Measurements from ENCODE around the gene RDH8. TPM values are rescaled to one million over a fixed set of nuclear protein-coding genes. Genes with fewer than 3 reads are reported as not detected.

RDH8 gene
- total RNA-seq, 1 donor from 2014 or later: not detected

DNA sequence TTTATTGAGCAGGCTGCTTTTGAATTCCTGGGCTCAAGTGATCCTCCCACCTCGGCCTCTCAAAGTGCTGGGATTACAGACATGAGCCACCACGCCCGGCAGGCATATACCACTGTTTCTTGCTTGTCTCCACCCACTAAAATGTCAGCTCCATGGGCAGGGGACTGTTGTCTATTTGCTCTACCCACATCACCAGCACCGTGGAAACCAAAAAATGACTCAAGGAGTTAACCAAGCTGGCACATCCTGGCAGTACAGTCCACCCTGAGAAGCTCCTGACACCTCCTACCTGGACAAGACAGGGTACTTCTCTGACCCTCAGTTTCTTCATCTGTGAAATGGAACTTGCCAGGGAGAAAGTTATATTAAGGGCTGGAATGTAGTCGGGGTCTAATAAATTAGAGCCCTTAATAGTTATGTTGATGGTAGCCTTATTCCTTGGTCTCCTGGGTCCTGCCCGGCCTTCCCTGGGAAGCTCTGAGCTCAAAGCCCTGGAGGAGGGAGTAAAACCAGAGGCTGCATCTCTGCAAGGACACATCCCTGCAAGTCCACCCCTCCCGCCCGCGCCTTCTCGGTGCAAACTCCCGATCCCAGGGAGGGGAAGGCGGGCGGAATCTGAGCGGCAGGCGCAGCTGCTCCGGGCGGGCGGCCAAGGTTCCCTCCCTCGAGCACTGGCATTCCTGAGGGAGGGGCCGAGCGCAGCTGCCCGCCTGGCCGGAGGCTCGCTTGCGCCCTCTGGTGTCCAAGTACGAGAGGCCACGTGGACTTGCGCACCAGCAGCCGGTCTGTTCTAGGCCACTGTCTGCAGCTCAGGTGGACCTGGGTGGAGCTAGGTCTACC is 14.1 kb downstream of the RDH8 start:
- DNase-seq (ENCODE audit: low read depth): no peak
- TF ChIP-seq, protein P1, sequence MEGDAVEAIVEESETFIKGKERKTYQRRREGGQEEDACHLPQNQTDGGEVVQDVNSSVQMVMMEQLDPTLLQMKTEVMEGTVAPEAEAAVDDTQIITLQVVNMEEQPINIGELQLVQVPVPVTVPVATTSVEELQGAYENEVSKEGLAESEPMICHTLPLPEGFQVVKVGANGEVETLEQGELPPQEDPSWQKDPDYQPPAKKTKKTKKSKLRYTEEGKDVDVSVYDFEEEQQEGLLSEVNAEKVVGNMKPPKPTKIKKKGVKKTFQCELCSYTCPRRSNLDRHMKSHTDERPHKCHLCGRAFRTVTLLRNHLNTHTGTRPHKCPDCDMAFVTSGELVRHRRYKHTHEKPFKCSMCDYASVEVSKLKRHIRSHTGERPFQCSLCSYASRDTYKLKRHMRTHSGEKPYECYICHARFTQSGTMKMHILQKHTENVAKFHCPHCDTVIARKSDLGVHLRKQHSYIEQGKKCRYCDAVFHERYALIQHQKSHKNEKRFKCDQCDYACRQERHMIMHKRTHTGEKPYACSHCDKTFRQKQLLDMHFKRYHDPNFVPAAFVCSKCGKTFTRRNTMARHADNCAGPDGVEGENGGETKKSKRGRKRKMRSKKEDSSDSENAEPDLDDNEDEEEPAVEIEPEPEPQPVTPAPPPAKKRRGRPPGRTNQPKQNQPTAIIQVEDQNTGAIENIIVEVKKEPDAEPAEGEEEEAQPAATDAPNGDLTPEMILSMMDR (conservative IDR thresholded peaks at IDR 0.05; ENCODE audit: low read depth, low read length): peak; percentile 86
- H3K4me3 ChIP-seq (ENCODE audit: low read depth, low read length): no peak overlapping the region

DNA sequence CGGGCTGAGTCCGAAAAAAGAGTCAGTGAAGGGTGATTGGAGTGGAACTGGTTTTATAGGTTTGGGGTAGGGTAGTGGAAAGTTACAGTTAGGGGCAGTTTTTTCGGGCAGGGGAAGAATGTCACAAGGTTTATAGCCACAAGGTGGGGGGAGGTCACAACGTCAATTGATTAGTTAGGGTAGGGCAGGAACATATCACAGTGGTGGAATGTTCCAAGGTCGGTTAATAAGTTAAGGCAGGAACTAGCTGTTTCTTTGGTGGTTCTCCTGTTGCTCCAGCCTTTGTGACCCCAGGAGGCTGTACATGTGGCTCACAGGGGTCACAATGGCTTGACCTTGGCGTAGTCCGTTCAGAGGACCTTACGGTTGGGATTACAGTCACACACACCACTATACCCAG is 20.3 kb downstream of the RDH8 start:
- H3K4me3 ChIP-seq (ENCODE audit: low read depth, low read length): no peak overlapping the region
- no peak for DNase-seq (ENCODE audit: low read depth)
- TF ChIP-seq, protein P1 (conservative IDR thresholded peaks at IDR 0.05; ENCODE audit: low read depth, low read length): no peak

DNA sequence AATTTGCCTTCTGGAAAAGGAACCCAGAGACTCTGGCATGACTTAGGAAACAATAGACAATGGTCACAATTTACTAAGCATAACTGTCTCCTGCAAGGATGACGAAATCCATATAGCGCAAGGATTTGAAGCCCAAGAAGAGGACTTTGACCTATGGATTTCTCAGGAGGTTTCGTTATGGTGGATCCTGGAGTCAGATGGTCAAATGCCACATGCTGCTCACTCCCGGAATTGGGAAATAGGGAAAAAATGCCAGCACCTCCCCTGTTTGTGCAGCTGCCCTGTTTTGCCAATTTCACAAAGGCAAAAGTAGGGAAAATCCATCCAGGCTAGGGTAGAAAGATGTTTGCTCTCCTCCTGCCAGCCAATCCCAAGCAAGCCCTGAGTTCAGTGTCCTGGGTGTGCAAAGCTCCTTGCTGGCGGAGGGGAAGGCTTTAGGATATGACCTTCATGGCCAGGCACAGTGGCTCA is 23.4 kb downstream of the RDH8 start:
- peak; percentile 27 for DNase-seq (ENCODE audit: low read depth)
- TF ChIP-seq, protein P1 (conservative IDR thresholded peaks at IDR 0.05; ENCODE audit: low read depth, low read length): no peak

DNA sequence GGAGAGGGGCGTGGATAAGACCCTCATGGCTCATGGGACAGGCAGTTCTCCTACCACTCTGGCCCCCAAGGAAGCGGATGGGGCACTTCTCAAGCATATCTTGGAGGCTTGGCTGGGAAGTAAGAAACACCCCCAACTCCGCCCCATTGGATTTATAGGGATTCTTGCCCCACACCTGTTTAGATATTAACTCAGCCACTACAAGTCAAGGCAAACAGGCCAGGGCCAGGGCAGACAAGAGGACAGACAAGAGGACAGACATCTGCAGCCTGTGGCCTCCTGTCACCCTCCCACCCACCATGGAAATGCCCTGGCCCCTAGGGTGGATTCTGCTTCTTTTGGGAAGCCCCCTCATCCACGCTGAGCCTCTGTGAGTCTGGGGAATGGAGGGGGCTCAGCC is 24.1 kb downstream of the RDH8 start:
- no peak overlapping the region for H3K4me3 ChIP-seq (ENCODE audit: low read depth, low read length)
- TF ChIP-seq, protein P1 (conservative IDR thresholded peaks at IDR 0.05; ENCODE audit: low read depth, low read length): no peak
- no peak for DNase-seq (ENCODE audit: low read depth)

More for the DNA sequence above, 23.4 kb downstream of the RDH8 start:
- no peak overlapping the region for H3K4me3 ChIP-seq (ENCODE audit: low read depth, low read length)

DNA sequence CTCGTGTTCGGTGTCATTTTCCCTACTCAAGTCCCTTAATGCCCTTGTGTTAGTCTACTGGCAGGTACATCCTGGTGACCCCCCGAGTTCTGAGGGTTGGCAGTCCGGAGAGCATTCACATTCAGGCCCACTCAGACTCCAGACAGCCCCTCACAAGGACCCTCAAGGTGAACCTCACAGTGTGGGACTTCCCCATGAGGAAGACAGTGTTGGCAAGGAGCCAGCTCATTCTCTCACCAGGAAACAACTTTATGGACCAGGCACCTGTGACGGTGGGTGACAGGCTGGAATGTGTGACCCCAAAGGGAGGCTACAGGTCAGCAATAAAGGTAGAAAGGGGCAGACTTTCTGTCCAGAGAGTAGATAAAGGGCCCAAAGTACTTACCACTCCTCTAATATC is 24.5 kb downstream of the RDH8 start:
- DNase-seq (ENCODE audit: low read depth): no peak
- TF ChIP-seq, protein P1 (conservative IDR thresholded peaks at IDR 0.05; ENCODE audit: low read depth, low read length): no peak
- H3K4me3 ChIP-seq (ENCODE audit: low read depth, low read length): no peak overlapping the region

DNA sequence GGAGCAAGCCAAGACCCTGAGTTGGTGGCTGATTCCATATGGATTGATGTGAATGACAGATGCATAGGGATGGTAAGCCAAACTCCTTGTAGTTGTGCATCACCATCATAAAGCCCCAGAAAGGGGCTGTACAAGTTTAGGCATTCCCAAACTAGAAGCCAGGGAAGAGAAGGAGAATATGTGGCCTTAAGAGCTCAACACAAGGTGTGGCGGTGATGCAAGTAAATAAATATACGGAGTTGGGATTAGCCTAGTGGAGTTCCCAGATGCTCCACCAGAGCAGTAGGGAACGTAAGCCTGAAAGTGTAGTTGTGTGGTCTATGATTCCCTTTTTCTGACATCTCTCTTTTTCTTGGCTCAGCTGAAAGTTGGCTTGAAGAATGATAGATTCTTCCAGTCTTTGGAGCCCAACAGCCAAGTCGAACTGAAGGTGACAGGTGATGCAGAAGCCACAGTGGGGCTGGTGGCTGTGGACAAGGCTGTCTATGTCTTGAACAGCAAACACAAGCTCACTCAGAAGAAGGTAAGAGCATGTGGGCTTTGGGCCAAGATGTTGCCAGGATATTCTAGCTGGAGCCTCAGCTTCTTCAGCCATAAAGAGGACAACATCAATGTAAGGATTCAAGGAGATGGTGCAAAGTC is 30.1 kb downstream of the RDH8 start:
- H3K4me3 ChIP-seq (ENCODE audit: low read depth, low read length): no peak overlapping the region
- TF ChIP-seq, protein P1 (conservative IDR thresholded peaks at IDR 0.05; ENCODE audit: low read depth, low read length): no peak
- no peak for DNase-seq (ENCODE audit: low read depth)

Data from epithelial cell of proximal tubule (primary cell).